ENCODE results near the gene COA3.

Gene COA3

GRCh38 chr17:42843358-42843934, 44.9 kb upstream of the COA3 start:
- no peak overlapping the region for H3K23ac ChIP-seq (ENCODE audit: low read depth, low read length, poor library complexity)

GRCh38 chr17:42841975-42842685, 43.6 kb upstream of the COA3 start:
- Histone ChIP-seq H3K4me2 (ENCODE audit: insufficient read depth, low read length, poor library complexity, severe bottlenecking) (no peak overlapping the region), H2BK12ac (ENCODE audit: low read length) (no peak overlapping the region), H3K9me3 (replicated peaks in 1 of 2; ENCODE audit: control insufficient read depth in 2 of 2, insufficient read depth in 1 of 2, low read depth in 1 of 2, low read length in 2 of 2) (no peaks in the 10 kb centered on the region), H2BK5ac (ENCODE audit: low read length) (no peak overlapping the region), H3K4ac (ENCODE audit: low read length) (no peak overlapping the region), H3K18ac (ENCODE audit: low read length) (no peak overlapping the region), H3K27me3 (ENCODE audit: control insufficient read depth in 3 of 3, insufficient read depth in 3 of 3, low read depth in 1 of 3, low read length in 3 of 3) (no peaks in the 10 kb centered on the region), H2AFZ (ENCODE audit: low read length) (no peak overlapping the region), H3K79me1 (ENCODE audit: low read depth, low read length) (no peaks in the 10 kb centered on the region), H3K9ac (ENCODE audit: low read depth, low read length, poor library complexity) (no peak overlapping the region), H4K8ac (ENCODE audit: low read depth, low read length) (no peak overlapping the region), H3K27ac (replicated peaks; ENCODE audit: low read length) (no peak overlapping the region), H3K14ac (ENCODE audit: low read length) (no peak overlapping the region), H3K36me3 (replicated peaks in 1 of 2; ENCODE audit: control insufficient read depth in 2 of 2, insufficient read depth in 2 of 2, low read length in 2 of 2) (peaks cover 51 to 85% of the 10 kb centered on the region in 2 donors), H2BK120ac (ENCODE audit: low read depth, low read length) (no peak overlapping the region), H3K23ac (ENCODE audit: low read depth, low read length, poor library complexity) (no peak overlapping the region), H4K91ac (ENCODE audit: low read depth, low read length, poor library complexity) (no peak overlapping the region), H2AK5ac (ENCODE audit: low read depth, low read length) (no peak overlapping the region), H3K4me1 (ENCODE audit: control insufficient read depth in 2 of 2, insufficient read depth in 1 of 2, low read depth in 1 of 2, low read length in 2 of 2) (no peaks in the 10 kb centered on the region), H2BK15ac (ENCODE audit: low read length) (no peak overlapping the region), H3K4me3 (ENCODE audit: low read length in 2 of 2) (no peak overlapping the region)
- no peak for DNase-seq (ENCODE audit: low spot score)
- no CpG with 5 or more reads among the region's 11 CpGs for WGBS, 2 donors (ENCODE audit: extremely low coverage in 2 of 2, insufficient read length in 2 of 2, insufficient replicate concordance in 1 of 2)

More at GRCh38 chr17:42843358-42843934, 44.9 kb upstream of the COA3 start:
- no peaks in the 10 kb centered on the region for H3K27me3 ChIP-seq (ENCODE audit: control insufficient read depth in 3 of 3, insufficient read depth in 3 of 3, low read depth in 1 of 3, low read length in 3 of 3)
- H2AFZ ChIP-seq (ENCODE audit: low read length) = no peak overlapping the region
- H3K27ac ChIP-seq (replicated peaks; ENCODE audit: low read length) = no peak overlapping the region
- H3K36me3 ChIP-seq (replicated peaks in 1 of 2; ENCODE audit: control insufficient read depth in 2 of 2, insufficient read depth in 2 of 2, low read length in 2 of 2) = peaks cover 41 to 73% of the 10 kb centered on the region in 2 donors
- no peak overlapping the region for H3K18ac ChIP-seq (ENCODE audit: low read length)
- no peak overlapping the region for H3K4me3 ChIP-seq (ENCODE audit: low read length in 2 of 2)
- H3K79me1 ChIP-seq (ENCODE audit: low read depth, low read length) = no peaks in the 10 kb centered on the region
- no peak overlapping the region for H4K91ac ChIP-seq (ENCODE audit: low read depth, low read length, poor library complexity)
- H3K4ac ChIP-seq (ENCODE audit: low read length) = no peak overlapping the region
- no CpG with 5 or more reads among the region's 6 CpGs for WGBS, 2 donors (ENCODE audit: extremely low coverage in 2 of 2, insufficient read length in 2 of 2, insufficient replicate concordance in 1 of 2)
- H3K14ac ChIP-seq (ENCODE audit: low read length) = no peak overlapping the region
- no peak overlapping the region for H2AK5ac ChIP-seq (ENCODE audit: low read depth, low read length)
- H3K4me1 ChIP-seq (ENCODE audit: control insufficient read depth in 2 of 2, insufficient read depth in 1 of 2, low read depth in 1 of 2, low read length in 2 of 2) = no peaks in the 10 kb centered on the region
- no peak for DNase-seq (ENCODE audit: low spot score)
- no peak overlapping the region for H3K9ac ChIP-seq (ENCODE audit: low read depth, low read length, poor library complexity)
- H2BK120ac ChIP-seq (ENCODE audit: low read depth, low read length) = no peak overlapping the region
- H2BK15ac ChIP-seq (ENCODE audit: low read length) = no peak overlapping the region
- no peak overlapping the region for H2BK5ac ChIP-seq (ENCODE audit: low read length)
- no peak overlapping the region for H4K8ac ChIP-seq (ENCODE audit: low read depth, low read length)
- H3K4me2 ChIP-seq (ENCODE audit: insufficient read depth, low read length, poor library complexity, severe bottlenecking) = no peak overlapping the region
- H2BK12ac ChIP-seq (ENCODE audit: low read length) = no peak overlapping the region
- no peaks in the 10 kb centered on the region for H3K9me3 ChIP-seq (replicated peaks in 1 of 2; ENCODE audit: control insufficient read depth in 2 of 2, insufficient read depth in 1 of 2, low read depth in 1 of 2, low read length in 2 of 2)

- no peak overlapping the region for H4K8ac ChIP-seq (ENCODE audit: low read depth, low read length)
- H3K14ac ChIP-seq (ENCODE audit: low read length) = no peak overlapping the region
- H3K18ac ChIP-seq (ENCODE audit: low read length) = no peak overlapping the region
- H4K91ac ChIP-seq (ENCODE audit: low read depth, low read length, poor library complexity) = no peak overlapping the region
- no CpG with 5 or more reads among the region's 6 CpGs for WGBS, 2 donors (ENCODE audit: extremely low coverage in 2 of 2, insufficient read length in 2 of 2, insufficient replicate concordance in 1 of 2)
- H3K27me3 ChIP-seq (ENCODE audit: control insufficient read depth in 3 of 3, insufficient read depth in 3 of 3, low read depth in 1 of 3, low read length in 3 of 3) = no peaks in the 10 kb centered on the region
- H3K23ac ChIP-seq (ENCODE audit: low read depth, low read length, poor library complexity) = no peak overlapping the region
- H2AFZ ChIP-seq (ENCODE audit: low read length) = no peak overlapping the region
- H3K4me3 ChIP-seq (ENCODE audit: low read length in 2 of 2) = no peak overlapping the region
- H2BK15ac ChIP-seq (ENCODE audit: low read length) = no peak overlapping the region
- peaks cover 6% of the 10 kb centered on the region for H3K79me1 ChIP-seq (ENCODE audit: low read depth, low read length)
- H3K4me2 ChIP-seq (ENCODE audit: insufficient read depth, low read length, poor library complexity, severe bottlenecking) = no peak overlapping the region
- peaks cover 31 to 55% of the 10 kb centered on the region in 2 donors for H3K36me3 ChIP-seq (replicated peaks in 1 of 2; ENCODE audit: control insufficient read depth in 2 of 2, insufficient read depth in 2 of 2, low read length in 2 of 2)
- H3K27ac ChIP-seq (replicated peaks; ENCODE audit: low read length) = no peak overlapping the region
- H2BK120ac ChIP-seq (ENCODE audit: low read depth, low read length) = no peak overlapping the region
- H3K4me1 ChIP-seq (ENCODE audit: control insufficient read depth in 2 of 2, insufficient read depth in 1 of 2, low read depth in 1 of 2, low read length in 2 of 2) = peaks cover 4% of the 10 kb centered on the region in 2 donors
- no peak overlapping the region for H3K9ac ChIP-seq (ENCODE audit: low read depth, low read length, poor library complexity)
- H2BK5ac ChIP-seq (ENCODE audit: low read length) = no peak overlapping the region
- DNase-seq (ENCODE audit: low spot score) = no peak
- no peaks in the 10 kb centered on the region for H3K9me3 ChIP-seq (replicated peaks in 1 of 2; ENCODE audit: control insufficient read depth in 2 of 2, insufficient read depth in 1 of 2, low read depth in 1 of 2, low read length in 2 of 2)
- H3K4ac ChIP-seq (ENCODE audit: low read length) = no peak overlapping the region
- H2AK5ac ChIP-seq (ENCODE audit: low read depth, low read length) = no peak overlapping the region
- no peak overlapping the region for H2BK12ac ChIP-seq (ENCODE audit: low read length)
Measured at GRCh38 chr17:42835732-42836131, 37.2 kb upstream of the COA3 start.

- peak overlapping the region; percentile 58 to 89 for H3K4me3 ChIP-seq (ENCODE audit: low read length in 2 of 2)
- peak overlapping the region; percentile 25 for H2AK5ac ChIP-seq (ENCODE audit: low read depth, low read length)
- peaks cover 6% of the 10 kb centered on the region for H3K79me1 ChIP-seq (ENCODE audit: low read depth, low read length)
- peak overlapping the region; percentile 82 for H2AFZ ChIP-seq (ENCODE audit: low read length)
- H3K9ac ChIP-seq (ENCODE audit: low read depth, low read length, poor library complexity) = peak overlapping the region; percentile 90
- H3K14ac ChIP-seq (ENCODE audit: low read length) = peak overlapping the region; percentile 48
- H4K91ac ChIP-seq (ENCODE audit: low read depth, low read length, poor library complexity) = no peak overlapping the region
- WGBS, 2 donors (ENCODE audit: extremely low coverage in 2 of 2, insufficient read length in 2 of 2, insufficient replicate concordance in 1 of 2) = no CpG with 5 or more reads among the region's 18 CpGs
- H3K4me2 ChIP-seq (ENCODE audit: insufficient read depth, low read length, poor library complexity, severe bottlenecking) = peak overlapping the region; percentile 98
- H3K23ac ChIP-seq (ENCODE audit: low read depth, low read length, poor library complexity) = peak overlapping the region; percentile 99
- H2BK12ac ChIP-seq (ENCODE audit: low read length) = no peak overlapping the region
- no peak overlapping the region for H3K18ac ChIP-seq (ENCODE audit: low read length)
- no peak overlapping the region for H4K8ac ChIP-seq (ENCODE audit: low read depth, low read length)
- peaks cover 4% of the 10 kb centered on the region in 2 donors for H3K4me1 ChIP-seq (ENCODE audit: control insufficient read depth in 2 of 2, insufficient read depth in 1 of 2, low read depth in 1 of 2, low read length in 2 of 2)
- H3K9me3 ChIP-seq (replicated peaks in 1 of 2; ENCODE audit: control insufficient read depth in 2 of 2, insufficient read depth in 1 of 2, low read depth in 1 of 2, low read length in 2 of 2) = no peaks in the 10 kb centered on the region
- DNase-seq (ENCODE audit: low spot score) = no peak
- no peak overlapping the region for H2BK120ac ChIP-seq (ENCODE audit: low read depth, low read length)
- no peaks in the 10 kb centered on the region for H3K27me3 ChIP-seq (ENCODE audit: control insufficient read depth in 3 of 3, insufficient read depth in 3 of 3, low read depth in 1 of 3, low read length in 3 of 3)
- peaks cover 25 to 42% of the 10 kb centered on the region in 2 donors for H3K36me3 ChIP-seq (replicated peaks in 1 of 2; ENCODE audit: control insufficient read depth in 2 of 2, insufficient read depth in 2 of 2, low read length in 2 of 2)
- no peak overlapping the region for H3K27ac ChIP-seq (replicated peaks; ENCODE audit: low read length)
- no peak overlapping the region for H2BK5ac ChIP-seq (ENCODE audit: low read length)
- no peak overlapping the region for H3K4ac ChIP-seq (ENCODE audit: low read length)
- H2BK15ac ChIP-seq (ENCODE audit: low read length) = no peak overlapping the region
Measured at GRCh38 chr17:42833767-42834422, 35.4 kb upstream of the COA3 start.
